SK-N-SH treated with all-trans-retinoic acid at 6 μM for 48 hours (cell line): ENCODE measurements around the gene WTAP.
"Not testable (repeated sequence)": the region's sequence is repeated elsewhere in the genome, so short reads cannot be mapped to it uniquely, and the experiment has no call there.

Source experiments
- ATAC-seq: fragments of 200-7000 bp; cut with Tn5 transposase; 3 replicates; pipeline ENCODE4 v1.9.1; 2020; ENCODE audit warnings: mild to moderate bottlenecking, moderate library complexity
- ARNTL ChIP-seq: fragments of 450-650 bp; formaldehyde crosslinking; IDR thresholded peaks from 2 replicates; pipeline ENCODE4 v1.5.0; 2020; ENCODE audit warnings: low read depth, mild to moderate bottlenecking, moderate library complexity, borderline replicate concordance
- BACH2 ChIP-seq: fragments of 250-450 bp; sonication (Bioruptor Pico); IDR thresholded peaks from 2 replicates; pipeline ENCODE4 v1.9.0; 2021; ENCODE audit warnings: mild to moderate bottlenecking, borderline replicate concordance
- CSDC2 ChIP-seq: fragments of 250-450 bp; sonication (Bioruptor Pico); IDR thresholded peaks from 2 replicates; pipeline ENCODE4 v1.5.0; 2020; ENCODE audit warnings: mild to moderate bottlenecking, moderate library complexity
- ESRRG ChIP-seq: fragments of 250-450 bp; sonication (Bioruptor Pico); IDR thresholded peaks from 2 replicates; pipeline ENCODE4 v1.6.1; 2021; ENCODE audit warnings: mild to moderate bottlenecking
- GLIS3 ChIP-seq: fragments of 250-450 bp; sonication (Bioruptor Pico); IDR thresholded peaks from 2 replicates; pipeline ENCODE4 v1.5.0; 2020; ENCODE audit warnings: mild to moderate bottlenecking, moderate library complexity
- ISL1 ChIP-seq: fragments of 250-450 bp; sonication (Bioruptor Pico); IDR thresholded peaks from 2 replicates; pipeline ENCODE4 v2.1.2; 2022; ENCODE audit warnings: mild to moderate bottlenecking, moderate library complexity
- OSR1 ChIP-seq: fragments of 250-450 bp; sonication (Bioruptor Pico); IDR thresholded peaks from 2 replicates; pipeline ENCODE4 v1.8.0; 2022; ENCODE audit warnings: moderate library complexity, mild to moderate bottlenecking, inconsistent platforms
- PPARA ChIP-seq: fragments of 250-450 bp; sonication (Bioruptor Pico); IDR thresholded peaks from 2 replicates; pipeline ENCODE4 v1.5.0; 2020; ENCODE audit warnings: mild to moderate bottlenecking, borderline replicate concordance
- RARB ChIP-seq: fragments of 250-450 bp; sonication (Bioruptor Pico); IDR thresholded peaks from 2 replicates; pipeline ENCODE4 v1.8.0; 2021; ENCODE audit warnings: mild to moderate bottlenecking, moderate library complexity
- SNAI2 ChIP-seq: fragments of 250-450 bp; sonication (Bioruptor Pico); IDR thresholded peaks from 2 replicates; pipeline ENCODE4 v1.5.0; 2020; ENCODE audit warnings: mild to moderate bottlenecking, moderate library complexity
- TCF4 ChIP-seq: fragments of 250-450 bp; sonication (Bioruptor Pico); IDR thresholded peaks from 2 replicates; pipeline ENCODE4 v1.8.0; 2021; ENCODE audit warnings: mild to moderate bottlenecking, moderate library complexity, borderline replicate concordance
- TOX ChIP-seq: fragments of 250-450 bp; sonication (Bioruptor Pico); IDR thresholded peaks from 2 replicates; pipeline ENCODE4 v1.8.0; 2021; ENCODE audit warnings: mild to moderate bottlenecking, moderate library complexity, borderline replicate concordance
- ZC3H10 ChIP-seq: fragments of 250-450 bp; sonication (Bioruptor Pico); IDR thresholded peaks from 2 replicates; pipeline ENCODE4 v1.5.1; 2021; ENCODE audit warnings: mild to moderate bottlenecking, moderate library complexity
- ZFP3 ChIP-seq: fragments of 250-450 bp; sonication (Bioruptor Pico); IDR thresholded peaks from 2 replicates; pipeline ENCODE4 v1.5.0; 2020; ENCODE audit warnings: mild to moderate bottlenecking, moderate library complexity
- ZFP30 ChIP-seq: fragments of 450-650 bp; formaldehyde crosslinking; IDR thresholded peaks from 2 replicates; pipeline ENCODE4 v1.5.0; 2022; ENCODE audit warnings: mild to moderate bottlenecking, moderate library complexity
- ZNF565 ChIP-seq: fragments of 450-650 bp; formaldehyde crosslinking; conservative IDR thresholded peaks from 2 replicates; pipeline ENCODE4 v1.5.0; 2020; ENCODE audit warnings: low read depth, mild to moderate bottlenecking, moderate library complexity
- ZNF70 ChIP-seq: fragments of 450-650 bp; formaldehyde crosslinking; IDR thresholded peaks from 2 replicates; pipeline ENCODE4 v1.5.0; 2020; ENCODE audit warnings: mild to moderate bottlenecking, moderate library complexity
- TF ChIP-seq, protein P1 (sequence below): fragments of 250-450 bp; sonication (Bioruptor Pico); IDR thresholded peaks from 2 replicates; pipeline ENCODE4 v1.5.0; 2020; ENCODE audit warnings: mild to moderate bottlenecking, moderate library complexity
- TF ChIP-seq, protein P2 (sequence below): fragments of 250-450 bp; sonication (Bioruptor Pico); IDR thresholded peaks from 2 replicates; pipeline ENCODE4 v1.8.0; 2021; ENCODE audit warnings: low read depth, mild to moderate bottlenecking, moderate library complexity, borderline replicate concordance
- TF ChIP-seq, protein P3 (sequence below): fragments of 250-450 bp; sonication (Bioruptor Pico); IDR thresholded peaks from 2 replicates; pipeline ENCODE4 v1.5.1; 2020; ENCODE audit warnings: low read depth, mild to moderate bottlenecking, moderate library complexity

WTAP gene

DNA sequence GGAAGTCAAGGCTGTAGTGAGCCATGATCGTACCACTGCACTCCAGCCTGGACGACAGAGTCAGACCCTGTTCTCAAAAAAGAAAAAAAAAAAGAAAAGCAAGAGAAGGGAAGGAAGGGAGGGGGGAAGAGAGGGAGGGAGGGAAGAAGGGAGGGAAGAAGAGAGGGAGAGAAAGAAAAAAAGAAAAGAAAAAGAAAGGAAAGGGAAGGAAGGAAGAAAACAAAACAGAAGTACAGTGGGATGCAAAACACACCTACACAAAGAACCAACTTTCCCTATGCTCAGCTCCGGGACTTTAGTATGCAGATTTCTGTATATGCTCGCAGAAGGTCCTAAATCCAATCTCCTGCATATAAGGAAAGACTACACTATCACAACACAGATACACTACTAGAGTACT, 2.5 kb upstream of the WTAP start (continued):
- TF ChIP-seq, protein P1, sequence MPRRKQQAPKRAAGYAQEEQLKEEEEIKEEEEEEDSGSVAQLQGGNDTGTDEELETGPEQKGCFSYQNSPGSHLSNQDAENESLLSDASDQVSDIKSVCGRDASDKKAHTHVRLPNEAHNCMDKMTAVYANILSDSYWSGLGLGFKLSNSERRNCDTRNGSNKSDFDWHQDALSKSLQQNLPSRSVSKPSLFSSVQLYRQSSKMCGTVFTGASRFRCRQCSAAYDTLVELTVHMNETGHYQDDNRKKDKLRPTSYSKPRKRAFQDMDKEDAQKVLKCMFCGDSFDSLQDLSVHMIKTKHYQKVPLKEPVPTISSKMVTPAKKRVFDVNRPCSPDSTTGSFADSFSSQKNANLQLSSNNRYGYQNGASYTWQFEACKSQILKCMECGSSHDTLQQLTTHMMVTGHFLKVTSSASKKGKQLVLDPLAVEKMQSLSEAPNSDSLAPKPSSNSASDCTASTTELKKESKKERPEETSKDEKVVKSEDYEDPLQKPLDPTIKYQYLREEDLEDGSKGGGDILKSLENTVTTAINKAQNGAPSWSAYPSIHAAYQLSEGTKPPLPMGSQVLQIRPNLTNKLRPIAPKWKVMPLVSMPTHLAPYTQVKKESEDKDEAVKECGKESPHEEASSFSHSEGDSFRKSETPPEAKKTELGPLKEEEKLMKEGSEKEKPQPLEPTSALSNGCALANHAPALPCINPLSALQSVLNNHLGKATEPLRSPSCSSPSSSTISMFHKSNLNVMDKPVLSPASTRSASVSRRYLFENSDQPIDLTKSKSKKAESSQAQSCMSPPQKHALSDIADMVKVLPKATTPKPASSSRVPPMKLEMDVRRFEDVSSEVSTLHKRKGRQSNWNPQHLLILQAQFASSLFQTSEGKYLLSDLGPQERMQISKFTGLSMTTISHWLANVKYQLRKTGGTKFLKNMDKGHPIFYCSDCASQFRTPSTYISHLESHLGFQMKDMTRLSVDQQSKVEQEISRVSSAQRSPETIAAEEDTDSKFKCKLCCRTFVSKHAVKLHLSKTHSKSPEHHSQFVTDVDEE (CRISPR knock-in tag) = no peak
- TF ChIP-seq PPARA (CRISPR knock-in tag) (no peak), ZNF565 (CRISPR knock-in tag) (no peak), ARNTL (CRISPR knock-in tag) (no peak), RARB (CRISPR knock-in tag) (no peak), ZC3H10 (CRISPR knock-in tag) (no peak)
- TF ChIP-seq, all 23 proteins: peak for 0

GRCh38 chr6:159725208-159725607, 2.1 kb upstream of the WTAP start:
- ATAC-seq = not testable (repeated sequence)

DNA sequence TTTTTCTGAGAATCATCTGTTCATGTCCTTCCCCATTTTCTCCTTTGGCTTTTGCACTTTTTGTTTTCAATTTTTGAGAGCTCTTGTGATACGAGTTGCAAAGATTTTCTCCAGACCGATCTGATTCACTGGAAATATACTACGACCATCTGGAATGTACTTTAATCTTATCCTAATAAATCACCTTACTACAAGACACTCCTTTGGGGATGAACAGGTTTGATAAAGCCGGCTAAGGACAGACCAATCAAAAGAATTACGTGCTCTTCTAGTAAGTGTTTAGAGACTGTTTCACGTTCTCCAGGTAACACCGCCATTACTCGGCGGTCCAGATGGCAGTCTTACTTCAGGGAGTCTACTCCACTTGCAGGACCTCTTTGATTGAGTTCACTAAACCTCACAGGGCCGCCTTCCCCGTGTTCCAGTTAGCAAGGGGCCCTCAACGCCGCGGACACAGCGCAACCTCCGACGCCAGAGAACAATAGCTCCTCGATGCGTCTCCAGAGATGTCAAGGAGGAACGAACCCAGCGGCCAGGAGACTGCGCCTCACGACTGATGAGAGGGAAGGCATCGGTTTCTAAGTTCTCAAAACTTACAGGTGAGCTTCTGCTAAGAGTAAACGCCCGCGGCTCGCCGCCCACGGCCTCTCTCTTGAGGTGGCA, 920 bp upstream of the WTAP start:
- peak; percentile 50 for ATAC-seq
- TF ChIP-seq ZFP30 (CRISPR knock-in tag) (no peak), CSDC2 (peak; percentile 88; the same call in 1 of the 2 replicates), ISL1 (no peak), ZC3H10 (CRISPR knock-in tag) (no peak), PPARA (CRISPR knock-in tag) (no peak), TOX (no peak), GLIS3 (no peak), RARB (CRISPR knock-in tag) (no peak), BACH2 (CRISPR knock-in tag) (no peak), ZNF565 (CRISPR knock-in tag) (no peak), SNAI2 (CRISPR knock-in tag) (no peak), ARNTL (CRISPR knock-in tag) (no peak), ZNF70 (CRISPR knock-in tag) (no peak), OSR1 (no peak)
- TF ChIP-seq, protein P2, sequence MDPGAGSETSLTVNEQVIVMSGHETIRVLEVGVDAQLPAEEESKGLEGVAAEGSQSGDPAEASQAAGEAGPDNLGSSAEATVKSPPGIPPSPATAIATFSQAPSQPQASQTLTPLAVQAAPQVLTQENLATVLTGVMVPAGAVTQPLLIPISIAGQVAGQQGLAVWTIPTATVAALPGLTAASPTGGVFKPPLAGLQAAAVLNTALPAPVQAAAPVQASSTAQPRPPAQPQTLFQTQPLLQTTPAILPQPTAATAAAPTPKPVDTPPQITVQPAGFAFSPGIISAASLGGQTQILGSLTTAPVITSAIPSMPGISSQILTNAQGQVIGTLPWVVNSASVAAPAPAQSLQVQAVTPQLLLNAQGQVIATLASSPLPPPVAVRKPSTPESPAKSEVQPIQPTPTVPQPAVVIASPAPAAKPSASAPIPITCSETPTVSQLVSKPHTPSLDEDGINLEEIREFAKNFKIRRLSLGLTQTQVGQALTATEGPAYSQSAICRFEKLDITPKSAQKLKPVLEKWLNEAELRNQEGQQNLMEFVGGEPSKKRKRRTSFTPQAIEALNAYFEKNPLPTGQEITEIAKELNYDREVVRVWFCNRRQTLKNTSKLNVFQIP (CRISPR knock-in tag) = 0 out of 2 replicates have a peak, but pooled peaks have one; percentile 44
- TF ChIP-seq, protein P1 (CRISPR knock-in tag) = no peak
- TF ChIP-seq, protein P3, sequence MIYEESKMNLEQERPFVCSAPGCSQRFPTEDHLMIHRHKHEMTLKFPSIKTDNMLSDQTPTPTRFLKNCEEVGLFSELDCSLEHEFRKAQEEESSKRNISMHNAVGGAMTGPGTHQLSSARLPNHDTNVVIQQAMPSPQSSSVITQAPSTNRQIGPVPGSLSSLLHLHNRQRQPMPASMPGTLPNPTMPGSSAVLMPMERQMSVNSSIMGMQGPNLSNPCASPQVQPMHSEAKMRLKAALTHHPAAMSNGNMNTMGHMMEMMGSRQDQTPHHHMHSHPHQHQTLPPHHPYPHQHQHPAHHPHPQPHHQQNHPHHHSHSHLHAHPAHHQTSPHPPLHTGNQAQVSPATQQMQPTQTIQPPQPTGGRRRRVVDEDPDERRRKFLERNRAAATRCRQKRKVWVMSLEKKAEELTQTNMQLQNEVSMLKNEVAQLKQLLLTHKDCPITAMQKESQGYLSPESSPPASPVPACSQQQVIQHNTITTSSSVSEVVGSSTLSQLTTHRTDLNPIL (CRISPR knock-in tag) = no peak

- ATAC-seq = peak; percentile 48
- no peak for TF ChIP-seq ESRRG (CRISPR knock-in tag)
- TF ChIP-seq BACH2 (CRISPR knock-in tag) = no peak
- TF ChIP-seq PPARA (CRISPR knock-in tag) = no peak
- TF ChIP-seq GLIS3 = no peak
- TF ChIP-seq CSDC2 = no peak
- no peak for TF ChIP-seq SNAI2 (CRISPR knock-in tag)
- TF ChIP-seq, protein P1 (CRISPR knock-in tag) = no peak
- TF ChIP-seq TCF4 (CRISPR knock-in tag) = no peak
- no peak for TF ChIP-seq ZC3H10 (CRISPR knock-in tag)
- TF ChIP-seq ZFP3 (CRISPR knock-in tag) = no peak
- TF ChIP-seq, protein P3 (CRISPR knock-in tag) = no peak
Observed at GRCh38 chr6:159727717-159728445, 575 bp downstream of the WTAP start.
